Thymus (tissue), 11 donors: ENCODE data around the gene KCNMB4. TPM values are rescaled to one million over a fixed set of nuclear protein-coding genes. Genes with fewer than 3 reads are reported as not detected.

Source experiments
- DNase-seq, 9 donors: peaks; one replicate each; pipeline ENCODE4 v3.0.0-alpha.2; 2013; ENCODE audit warnings: low spot score in 9 of 9, low read depth in 6 of 9, missing footprints in 1 of 9
- H3K27ac ChIP-seq, 2 donors: one replicate each; pipeline ENCODE4 v1.5.1; 2013; ENCODE audit warnings: control low read depth in 1 of 2, low read depth in 1 of 2, low read length in 1 of 2, mild to moderate bottlenecking in 1 of 2, moderate library complexity in 1 of 2
- H3K27me3 ChIP-seq, 2 donors: one replicate each; pipeline ENCODE4 v1.5.1; 2013; ENCODE audit warnings: low read length in 1 of 2; ENCODE audit not compliant: control insufficient read depth in 2 of 2, insufficient read depth in 1 of 2
- H3K36me3 ChIP-seq, 2 donors: one replicate each; pipeline ENCODE4 v1.5.1; 2013; ENCODE audit warnings: low read length in 1 of 2, mild to moderate bottlenecking in 1 of 2, moderate library complexity in 1 of 2; ENCODE audit not compliant: control insufficient read depth in 2 of 2, insufficient read depth in 2 of 2
- H3K4me1 ChIP-seq, 2 donors: one replicate each; pipeline ENCODE4 v1.5.1; 2013; ENCODE audit warnings: low read length in 2 of 2; ENCODE audit not compliant: control insufficient read depth in 2 of 2, insufficient read depth in 2 of 2
- H3K4me3 ChIP-seq, 2 donors: one replicate each; pipeline ENCODE4 v1.5.1; 2013; ENCODE audit warnings: low read length in 2 of 2, control low read depth in 1 of 2, mild to moderate bottlenecking in 1 of 2
- H3K9me3 ChIP-seq, 2 donors: one replicate each; pipeline ENCODE4 v1.5.1; 2013; ENCODE audit warnings: low read length in 1 of 2, mild to moderate bottlenecking in 1 of 2; ENCODE audit not compliant: control insufficient read depth in 2 of 2, insufficient read depth in 1 of 2
- WGBS: extraction: QIAGEN DNeasy Blood & Tissue Kit; methylation state at CpG from one replicate; pipeline ENCODE4 v1.1.7; 2013; 5-methylcytosine and 5-hydroxymethylcytosine counted together
- polyA plus RNA-seq: library from polyadenylated mRNA; stranded (reverse); fragments of 200-250 nt; gene quantifications from one replicate; pipeline ENCODE4 v1.2.3, GENCODE V29; 2013
- total RNA-seq: library from RNA; stranded (reverse); fragments of 120-200 nt; gene quantifications from one replicate; pipeline ENCODE4 v1.2.4, GENCODE V29; 2013
- donor health status: healthy.

The KCNMB4 gene
- total and polyA plus RNA-seq, 2 donors = 3.4 to 5.0 TPM

DNA sequence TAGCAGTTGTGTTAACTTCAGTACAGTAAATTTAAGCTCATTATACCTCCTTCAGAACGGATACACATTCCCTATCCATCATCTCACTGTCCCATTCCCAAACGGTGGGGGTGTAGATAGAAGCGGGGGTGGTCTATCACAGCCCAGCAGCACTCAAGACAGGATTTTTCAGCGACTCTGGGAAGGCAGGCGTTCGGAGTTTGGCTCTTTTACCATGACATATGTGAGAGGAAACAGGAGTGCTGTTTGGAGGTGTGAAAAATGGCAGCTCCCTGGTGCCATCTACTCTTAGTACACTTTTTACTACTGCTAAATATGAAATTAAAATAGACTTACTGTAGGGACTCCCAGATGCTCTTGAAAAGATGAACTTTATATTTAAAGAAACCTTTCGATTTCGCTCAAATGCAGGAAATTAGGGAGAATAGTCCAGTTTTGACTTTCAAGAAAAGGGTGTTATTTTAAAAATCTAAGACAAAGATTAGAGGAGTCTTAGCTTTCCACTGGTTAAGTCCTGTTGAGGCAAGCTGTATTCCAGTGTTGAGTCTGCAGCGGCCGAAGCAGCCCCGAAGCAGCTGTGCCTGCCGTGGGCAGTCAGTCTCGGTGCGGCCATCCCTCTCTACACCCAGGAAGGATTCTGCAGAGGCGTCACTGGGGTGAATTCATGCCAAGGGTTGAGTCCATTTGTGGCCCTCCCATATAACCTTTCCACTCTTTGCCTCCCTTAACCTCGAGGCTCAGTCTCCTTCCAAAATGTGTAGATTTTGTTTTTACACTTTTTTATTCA is 42.1 kb downstream of the KCNMB4 start:
- WGBS = 95% methylated on average over 16 of the region's 16 CpGs
- H3K27ac ChIP-seq = no peak overlapping the region
- H3K27me3 ChIP-seq = no peaks in the 10 kb centered on the region
- no peak for DNase-seq
- no peaks in the 10 kb centered on the region for H3K36me3 ChIP-seq
- no peaks in the 10 kb centered on the region for H3K9me3 ChIP-seq
- no peak overlapping the region for H3K4me3 ChIP-seq
- H3K4me1 ChIP-seq = no peaks in the 10 kb centered on the region

DNA sequence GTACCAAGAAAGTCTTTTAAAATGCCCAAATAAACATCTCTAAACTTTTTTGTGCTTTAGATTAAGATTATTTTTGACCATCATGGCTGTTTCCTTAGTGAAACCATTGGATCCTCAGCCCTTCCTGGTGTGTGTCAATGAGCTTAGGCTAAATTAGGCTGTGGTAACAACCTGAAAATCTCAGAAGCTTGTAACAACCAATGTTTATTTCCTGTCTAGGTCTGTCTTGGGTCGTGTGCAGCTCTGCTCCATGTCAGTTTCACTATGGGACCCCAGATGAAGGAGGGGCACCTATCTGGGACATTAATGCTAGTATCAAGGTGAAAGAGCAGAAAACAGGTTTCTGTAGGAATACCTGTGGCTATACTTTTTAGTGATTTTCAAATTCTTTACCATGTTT is 49.9 kb downstream of the KCNMB4 start:
- peak in 2 of 9 donors; percentile 2 to 20 for DNase-seq
- 7% methylated on average over 1 of the region's 1 CpG for WGBS

DNA sequence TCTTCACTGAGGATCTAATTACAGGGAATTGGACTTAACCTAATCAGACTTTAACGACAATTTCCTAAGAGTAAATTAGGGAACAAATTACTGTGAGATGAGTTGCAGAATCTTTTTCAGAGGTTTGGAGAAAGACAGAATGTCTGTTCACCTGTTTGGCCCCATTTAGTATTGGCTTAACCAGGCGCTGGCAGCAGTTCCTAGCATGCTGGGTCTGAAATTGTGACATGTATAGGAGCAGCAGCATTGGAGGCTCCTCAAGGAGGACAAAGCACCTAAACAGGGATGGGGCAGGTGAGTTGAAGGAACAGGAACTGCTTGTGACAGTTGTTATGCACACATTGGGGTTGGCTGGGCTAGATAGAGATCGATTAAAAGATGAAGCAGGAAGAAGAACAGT is 51.0 kb downstream of the KCNMB4 start:
- no peaks in the 10 kb centered on the region for H3K27me3 ChIP-seq
- H3K4me3 ChIP-seq = no peak overlapping the region
- no peaks in the 10 kb centered on the region for H3K36me3 ChIP-seq
- no peaks in the 10 kb centered on the region for H3K4me1 ChIP-seq
- DNase-seq = no peak
- WGBS = 95% methylated on average over 3 of the region's 3 CpGs
- no peak overlapping the region for H3K27ac ChIP-seq
- H3K9me3 ChIP-seq = no peaks in the 10 kb centered on the region

More for the DNA sequence above, 49.9 kb downstream of the KCNMB4 start:
- Histone ChIP-seq H3K9me3 (no peaks in the 10 kb centered on the region), H3K27ac (no peak overlapping the region), H3K27me3 (no peaks in the 10 kb centered on the region), H3K4me1 (no peaks in the 10 kb centered on the region), H3K36me3 (no peaks in the 10 kb centered on the region), H3K4me3 (no peak overlapping the region)

DNA sequence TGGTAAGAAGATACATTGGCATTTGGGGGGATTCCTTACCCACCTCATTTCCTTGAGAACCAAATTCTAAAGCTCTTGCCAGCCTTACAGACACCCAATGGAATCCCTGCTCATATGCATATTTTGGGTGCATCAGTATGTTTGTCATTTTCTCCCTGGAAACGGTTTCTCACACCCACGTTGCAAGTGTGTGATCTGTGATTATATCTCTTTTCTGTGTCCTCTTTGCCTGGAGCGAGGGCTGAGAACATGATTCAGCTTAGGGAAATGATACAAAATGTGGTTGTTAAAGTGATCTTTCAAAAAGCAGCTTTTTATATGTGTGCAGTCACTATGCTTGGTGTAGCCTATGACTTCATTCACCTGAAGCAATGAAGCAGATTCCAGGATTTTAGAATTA is 52.0 kb downstream of the KCNMB4 start:
- H3K4me3 ChIP-seq = no peak overlapping the region
- H3K27ac ChIP-seq = no peak overlapping the region
- WGBS = 92% methylated on average over 3 of the region's 3 CpGs
- no peaks in the 10 kb centered on the region for H3K36me3 ChIP-seq
- H3K27me3 ChIP-seq = no peaks in the 10 kb centered on the region
- no peaks in the 10 kb centered on the region for H3K9me3 ChIP-seq
- H3K4me1 ChIP-seq = no peaks in the 10 kb centered on the region
- DNase-seq = no peak

DNA sequence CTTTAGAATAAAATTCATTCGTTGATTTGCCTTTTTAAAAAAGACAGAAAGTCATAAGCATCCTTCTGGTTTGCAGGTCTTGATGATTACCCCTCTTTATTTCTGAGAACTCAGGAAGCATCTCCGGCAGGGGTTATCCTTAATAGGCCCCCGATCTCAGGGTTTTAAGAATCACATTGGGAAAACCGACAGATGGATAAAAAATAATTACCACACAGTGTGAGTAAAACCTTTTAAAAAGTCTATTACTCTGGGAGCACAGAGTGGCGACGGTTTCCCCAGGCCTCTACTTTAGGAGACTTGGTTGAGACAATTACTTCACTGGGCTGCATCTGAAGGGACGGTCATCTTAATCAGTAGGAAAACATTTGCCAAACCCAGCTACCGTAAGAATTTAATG is 56.5 kb downstream of the KCNMB4 start:
- H3K27me3 ChIP-seq = no peaks in the 10 kb centered on the region
- 98% methylated on average over 8 of the region's 8 CpGs for WGBS
- no peak overlapping the region for H3K27ac ChIP-seq
- H3K36me3 ChIP-seq = no peaks in the 10 kb centered on the region
- H3K4me1 ChIP-seq = no peaks in the 10 kb centered on the region
- no peak overlapping the region for H3K4me3 ChIP-seq
- DNase-seq = no peak
- no peaks in the 10 kb centered on the region for H3K9me3 ChIP-seq

DNA sequence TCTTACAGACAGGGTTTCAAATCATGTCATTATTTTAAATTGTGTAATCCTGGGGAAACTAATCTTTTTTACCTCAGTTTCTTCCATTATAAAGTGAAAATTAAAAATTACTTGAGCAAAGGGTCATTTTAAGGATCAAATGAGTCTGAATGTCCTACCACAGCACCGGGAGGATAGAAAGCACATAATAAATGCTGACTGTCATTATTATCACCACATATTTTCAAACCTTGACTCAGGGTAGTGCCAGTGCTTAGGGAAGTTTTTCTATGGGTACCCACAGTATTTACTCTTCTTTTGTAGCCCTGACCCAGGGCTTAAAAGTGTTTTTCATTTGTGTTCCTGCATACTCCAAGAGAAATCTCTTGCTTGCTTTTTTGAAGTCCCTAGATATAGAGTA is 60.5 kb downstream of the KCNMB4 start:
- no peaks in the 10 kb centered on the region for H3K27me3 ChIP-seq
- H3K4me3 ChIP-seq = no peak overlapping the region
- H3K36me3 ChIP-seq = no peaks in the 10 kb centered on the region
- H3K9me3 ChIP-seq = no peaks in the 10 kb centered on the region
- no peaks in the 10 kb centered on the region for H3K4me1 ChIP-seq
- DNase-seq = no peak
- 96% methylated on average over 1 of the region's 1 CpG for WGBS
- no peak overlapping the region for H3K27ac ChIP-seq

DNA sequence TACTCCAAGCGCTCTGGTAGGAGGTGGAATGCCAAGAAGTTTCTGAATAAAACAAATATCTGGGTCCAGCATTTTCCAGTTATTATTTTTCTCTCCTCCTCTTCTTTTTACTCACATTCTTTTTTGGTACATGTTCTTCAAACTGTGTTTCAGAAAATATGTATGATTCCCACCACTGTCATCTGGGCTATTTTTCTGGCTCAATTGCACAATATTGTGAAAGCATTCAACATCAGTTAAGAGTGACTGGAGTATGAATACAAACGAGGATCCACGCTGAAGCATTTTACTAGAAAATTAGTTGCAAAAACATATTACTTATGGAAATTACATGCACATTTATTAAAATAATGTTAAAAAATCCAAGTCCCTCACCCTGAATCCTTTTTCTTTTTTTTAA is 61.5 kb downstream of the KCNMB4 start:
- whole genome bisulfite sequencing = 97% methylated on average over 3 of the region's 3 CpGs
- no peaks in the 10 kb centered on the region for H3K4me1 ChIP-seq
- H3K4me3 ChIP-seq = no peak overlapping the region
- no peaks in the 10 kb centered on the region for H3K9me3 ChIP-seq
- H3K27me3 ChIP-seq = no peaks in the 10 kb centered on the region
- H3K27ac ChIP-seq = no peak overlapping the region
- no peaks in the 10 kb centered on the region for H3K36me3 ChIP-seq
- DNase-seq = no peak

DNA sequence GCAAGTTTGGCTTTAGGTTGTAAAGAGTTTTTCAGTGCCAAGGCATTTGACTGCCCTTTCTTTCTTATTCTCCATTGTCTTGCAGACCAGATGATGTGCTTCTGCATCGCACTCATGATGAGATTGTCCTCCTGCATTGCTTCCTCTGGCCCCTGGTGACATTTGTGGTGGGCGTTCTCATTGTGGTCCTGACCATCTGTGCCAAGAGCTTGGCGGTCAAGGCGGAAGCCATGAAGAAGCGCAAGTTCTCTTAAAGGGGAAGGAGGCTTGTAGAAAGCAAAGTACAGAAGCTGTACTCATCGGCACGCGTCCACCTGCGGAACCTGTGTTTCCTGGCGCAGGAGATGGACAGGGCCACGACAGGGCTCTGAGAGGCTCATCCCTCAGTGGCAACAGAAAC is 64.3 kb downstream of the KCNMB4 start:
- Histone ChIP-seq H3K36me3 (no peaks in the 10 kb centered on the region), H3K9me3 (no peaks in the 10 kb centered on the region), H3K4me3 (no peak overlapping the region), H3K27ac (no peak overlapping the region), H3K4me1 (no peaks in the 10 kb centered on the region), H3K27me3 (no peaks in the 10 kb centered on the region)
- no peak for DNase-seq
- 97% methylated on average over 11 of the region's 11 CpGs for whole genome bisulfite sequencing

DNA sequence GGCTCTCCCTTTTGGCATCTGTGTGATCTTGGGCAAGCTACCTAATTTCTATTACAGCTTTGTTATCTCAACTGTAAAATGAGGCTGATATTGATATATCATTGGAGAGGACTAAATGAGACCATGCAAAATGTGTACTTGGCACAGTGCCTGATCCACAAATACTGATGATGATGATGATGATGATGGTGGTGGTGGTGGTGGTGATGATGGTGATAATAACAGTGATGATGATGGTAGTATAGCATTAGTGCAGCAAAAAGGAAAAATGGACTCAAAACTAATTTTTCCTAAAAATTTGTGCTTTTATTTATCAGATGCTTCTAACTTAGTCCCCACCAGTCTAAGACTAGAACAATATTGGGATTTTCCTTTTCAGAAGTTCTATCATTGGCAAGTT is 70.7 kb downstream of the KCNMB4 start:
- no peak overlapping the region for H3K4me3 ChIP-seq
- H3K4me1 ChIP-seq = no peaks in the 10 kb centered on the region
- H3K9me3 ChIP-seq = no peaks in the 10 kb centered on the region
- H3K27me3 ChIP-seq = no peaks in the 10 kb centered on the region
- no peak for DNase-seq
- H3K27ac ChIP-seq = no peak overlapping the region
- H3K36me3 ChIP-seq = no peaks in the 10 kb centered on the region
